Neural cell (in vitro differentiated cells): ENCODE measurements around the gene PLIN1. TPM values are rescaled to one million over a fixed set of nuclear protein-coding genes. Genes with fewer than 3 reads are reported as not detected.

ENCODE experiments used
- H2AFZ ChIP-seq: fragments of 200-600, 300-800 bp; sonication (generic), shearing (Covaris generic); 2 replicates; pipeline ENCODE4 v1.6.0; 2014; ENCODE audit warnings: low read depth, mild to moderate bottlenecking, antibody characterized with exemption, low read length, moderate library complexity
- H3F3A ChIP-seq: fragments of 200-600 bp; shearing (Covaris generic); 2 replicates; pipeline ENCODE4 v1.6.1; 2016; ENCODE audit warnings: mild to moderate bottlenecking, moderate library complexity, mixed read lengths, antibody characterized with exemption, low read length; ENCODE audit not compliant: insufficient read depth, poor library complexity, severe bottlenecking
- H3K27ac ChIP-seq: fragments of 200-600, 300-800 bp; sonication (generic), shearing (Covaris generic); 2 replicates; pipeline ENCODE4 v1.5.1; 2014; ENCODE audit warnings: mild to moderate bottlenecking, low read length, moderate library complexity
- H3K27me3 ChIP-seq: fragments of 300-800, 200-600 bp; sonication (generic), shearing (Covaris generic); 2 replicates; pipeline ENCODE4 v1.6.0; 2014; ENCODE audit warnings: mild to moderate bottlenecking, low read depth, low read length, moderate library complexity; ENCODE audit not compliant: insufficient read depth
- H3K36me3 ChIP-seq: fragments of 300-800, 200-600 bp; sonication (generic), shearing (Covaris generic); 2 replicates; pipeline ENCODE4 v1.5.1; 2014; ENCODE audit warnings: mild to moderate bottlenecking, antibody characterized with exemption, low read length, moderate library complexity; ENCODE audit not compliant: insufficient read depth
- H3K4me2 ChIP-seq: fragments of 300-800, 200-600 bp; sonication (generic), shearing (Covaris generic); 2 replicates; pipeline ENCODE4 v1.6.0; 2014; ENCODE audit warnings: mild to moderate bottlenecking, low read length
- H3K4me3 ChIP-seq: fragments of 300-800, 200-600 bp; sonication (generic), shearing (Covaris generic); 2 replicates; pipeline ENCODE4 v1.5.1; 2014; ENCODE audit warnings: mild to moderate bottlenecking, low read length, moderate library complexity
- H3K79me2 ChIP-seq: fragments of 200-600 bp; shearing (Covaris generic); replicated peaks from 2 replicates; pipeline ENCODE4 v1.6.0; 2014; ENCODE audit warnings: mild to moderate bottlenecking, low read length, moderate library complexity; ENCODE audit not compliant: insufficient read depth
- H3K9ac ChIP-seq: fragments of 300-800, 200-600 bp; sonication (generic), shearing (Covaris generic); 2 replicates; pipeline ENCODE4 v1.6.1; 2016; ENCODE audit warnings: mild to moderate bottlenecking, low read length, mixed read lengths
- H3K9me2 ChIP-seq: fragments of 200-600 bp; shearing (Covaris generic); 2 replicates; pipeline ENCODE4 v1.6.1; 2016; ENCODE audit warnings: mild to moderate bottlenecking, low read length, mixed read lengths; ENCODE audit not compliant: insufficient read depth
- H3K9me3 ChIP-seq: fragments of 200-600, 300-800 bp; sonication (generic), shearing (Covaris generic); 2 replicates; pipeline ENCODE4 v1.6.1; 2016; ENCODE audit warnings: mild to moderate bottlenecking, mixed run types, low read length, moderate library complexity, mixed read lengths
- H4K20me1 ChIP-seq: fragments of 200-600 bp; shearing (Covaris generic); 2 replicates; pipeline ENCODE4 v1.6.1; 2016; ENCODE audit warnings: mild to moderate bottlenecking, mixed run types; ENCODE audit not compliant: insufficient read depth
- CTCF ChIP-seq: fragments of 450-650 bp; IDR thresholded peaks from 2 replicates; pipeline ENCODE4 v1.5.1; 2014; ENCODE audit warnings: antibody characterized with exemption, mild to moderate bottlenecking, moderate library complexity; ENCODE audit not compliant: poor library complexity, severe bottlenecking
- EP300 ChIP-seq: fragments of 450-650 bp; conservative IDR thresholded peaks from 2 replicates; pipeline ENCODE4 v1.6.1; 2014; ENCODE audit warnings: antibody characterized with exemption, mild to moderate bottlenecking, moderate library complexity; ENCODE audit not compliant: poor library complexity, severe bottlenecking
- EZH2 ChIP-seq: fragments of 200-600, 300-800 bp; shearing (Covaris generic), sonication (generic); IDR thresholded peaks from 2 replicates; pipeline ENCODE4 v1.6.1; 2014; ENCODE audit warnings: antibody characterized with exemption, low read length, borderline replicate concordance, mild to moderate bottlenecking; ENCODE audit not compliant: insufficient read depth, poor library complexity, severe bottlenecking
- MXI1 ChIP-seq: fragments of 450-650 bp; conservative IDR thresholded peaks from 2 replicates; pipeline ENCODE4 v1.6.1; 2014; ENCODE audit warnings: antibody characterized with exemption, mild to moderate bottlenecking; ENCODE audit not compliant: poor library complexity, severe bottlenecking
- POLR2AphosphoS5 ChIP-seq: IDR thresholded peaks from 2 replicates; pipeline ENCODE4 v1.6.1; 2012
- RAD21 ChIP-seq: fragments of 450-650 bp; conservative IDR thresholded peaks from 2 replicates; pipeline ENCODE4 v1.6.1; 2014; ENCODE audit warnings: antibody characterized with exemption, mild to moderate bottlenecking, moderate library complexity
- TAF1 ChIP-seq: IDR thresholded peaks from 2 replicates; pipeline ENCODE4 v1.6.1; 2012; ENCODE audit warnings: low read depth
- polyA plus RNA-seq: library from polyadenylated mRNA; depleted of rRNA; stranded (reverse); fragments of >200 nt; gene quantifications from 2 replicates; pipeline ENCODE4 v1.2.3, GENCODE V29; 2014
- TF ChIP-seq, protein P1 (sequence below): IDR thresholded peaks from 2 replicates; pipeline ENCODE4 v1.6.1; 2012; ENCODE audit warnings: borderline replicate concordance

The PLIN1 gene
- polyA plus RNA-seq, 1 donor from 2014 or later = not detected

DNA sequence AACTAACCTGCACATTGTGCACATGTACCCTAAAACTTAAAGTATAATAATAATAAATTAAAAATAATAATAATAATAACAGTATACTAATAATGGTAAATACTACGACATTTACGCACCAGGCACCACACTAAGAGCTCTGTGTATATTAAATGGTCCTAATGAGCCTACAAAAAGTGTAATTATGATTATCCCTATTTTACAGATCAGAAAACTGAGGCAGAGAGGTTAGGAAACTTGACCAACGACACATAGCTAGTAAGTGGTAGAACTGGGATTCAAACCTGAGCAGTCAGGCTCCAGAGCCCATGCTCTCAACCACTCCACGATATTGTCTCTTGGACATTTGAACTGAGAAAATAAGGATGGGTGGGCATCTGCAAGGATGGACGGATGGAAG is 38.9 kb downstream of the PLIN1 start:
- H3F3A ChIP-seq = no peaks in the 10 kb centered on the region
- no peaks in the 10 kb centered on the region for H4K20me1 ChIP-seq
- H3K36me3 ChIP-seq = no peaks in the 10 kb centered on the region
- no peak for TF ChIP-seq CTCF
- TF ChIP-seq EZH2 = no peak
- no peak for TF ChIP-seq RAD21
- no peak for TF ChIP-seq POLR2AphosphoS5
- TF ChIP-seq EP300 = no peak
- TF ChIP-seq TAF1 = no peak
- TF ChIP-seq, protein P1, sequence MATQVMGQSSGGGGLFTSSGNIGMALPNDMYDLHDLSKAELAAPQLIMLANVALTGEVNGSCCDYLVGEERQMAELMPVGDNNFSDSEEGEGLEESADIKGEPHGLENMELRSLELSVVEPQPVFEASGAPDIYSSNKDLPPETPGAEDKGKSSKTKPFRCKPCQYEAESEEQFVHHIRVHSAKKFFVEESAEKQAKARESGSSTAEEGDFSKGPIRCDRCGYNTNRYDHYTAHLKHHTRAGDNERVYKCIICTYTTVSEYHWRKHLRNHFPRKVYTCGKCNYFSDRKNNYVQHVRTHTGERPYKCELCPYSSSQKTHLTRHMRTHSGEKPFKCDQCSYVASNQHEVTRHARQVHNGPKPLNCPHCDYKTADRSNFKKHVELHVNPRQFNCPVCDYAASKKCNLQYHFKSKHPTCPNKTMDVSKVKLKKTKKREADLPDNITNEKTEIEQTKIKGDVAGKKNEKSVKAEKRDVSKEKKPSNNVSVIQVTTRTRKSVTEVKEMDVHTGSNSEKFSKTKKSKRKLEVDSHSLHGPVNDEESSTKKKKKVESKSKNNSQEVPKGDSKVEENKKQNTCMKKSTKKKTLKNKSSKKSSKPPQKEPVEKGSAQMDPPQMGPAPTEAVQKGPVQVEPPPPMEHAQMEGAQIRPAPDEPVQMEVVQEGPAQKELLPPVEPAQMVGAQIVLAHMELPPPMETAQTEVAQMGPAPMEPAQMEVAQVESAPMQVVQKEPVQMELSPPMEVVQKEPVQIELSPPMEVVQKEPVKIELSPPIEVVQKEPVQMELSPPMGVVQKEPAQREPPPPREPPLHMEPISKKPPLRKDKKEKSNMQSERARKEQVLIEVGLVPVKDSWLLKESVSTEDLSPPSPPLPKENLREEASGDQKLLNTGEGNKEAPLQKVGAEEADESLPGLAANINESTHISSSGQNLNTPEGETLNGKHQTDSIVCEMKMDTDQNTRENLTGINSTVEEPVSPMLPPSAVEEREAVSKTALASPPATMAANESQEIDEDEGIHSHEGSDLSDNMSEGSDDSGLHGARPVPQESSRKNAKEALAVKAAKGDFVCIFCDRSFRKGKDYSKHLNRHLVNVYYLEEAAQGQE = no peak
- H2AFZ ChIP-seq = no peak overlapping the region
- H3K4me2 ChIP-seq = no peak overlapping the region
- H3K79me2 ChIP-seq = no peaks in the 10 kb centered on the region
- no peaks in the 10 kb centered on the region for H3K9me3 ChIP-seq
- no peak overlapping the region for H3K27ac ChIP-seq
- no peaks in the 10 kb centered on the region for H3K27me3 ChIP-seq
- H3K9me2 ChIP-seq = no peaks in the 10 kb centered on the region
- H3K4me3 ChIP-seq = no peak overlapping the region
- no peak overlapping the region for H3K9ac ChIP-seq

DNA sequence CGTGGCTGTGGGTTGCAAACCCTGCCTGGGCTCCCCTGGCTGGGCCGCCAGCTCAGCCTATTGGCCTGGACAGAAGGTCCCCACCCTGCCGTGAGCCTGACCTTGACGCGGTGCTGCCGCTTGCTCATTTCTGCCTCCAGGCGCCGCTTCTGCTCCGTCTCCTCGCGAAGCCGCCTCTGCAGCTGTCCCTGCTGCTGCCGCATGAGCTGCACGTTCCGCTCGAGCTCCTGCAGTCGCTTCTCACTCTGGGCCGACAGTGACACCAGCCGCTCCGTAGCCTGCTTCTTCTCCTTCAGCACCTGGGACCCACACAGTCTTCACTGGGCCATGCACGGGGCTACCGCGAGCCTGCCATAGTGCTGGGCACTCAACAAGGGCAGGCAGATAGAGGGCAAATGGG is 45.6 kb downstream of the PLIN1 start:
- Histone ChIP-seq H3F3A (no peaks in the 10 kb centered on the region), H2AFZ (no peak overlapping the region), H3K4me3 (no peak overlapping the region), H3K9me2 (no peaks in the 10 kb centered on the region), H3K9me3 (no peaks in the 10 kb centered on the region), H3K27ac (no peak overlapping the region), H4K20me1 (no peaks in the 10 kb centered on the region), H3K79me2 (no peaks in the 10 kb centered on the region), H3K4me2 (no peak overlapping the region), H3K27me3 (no peaks in the 10 kb centered on the region), H3K9ac (no peak overlapping the region), H3K36me3 (peaks cover 8% of the 10 kb centered on the region)
- TF ChIP-seq, protein P1 = no peak
- TF ChIP-seq MXI1 = no peak
- TF ChIP-seq RAD21 = no peak
- no peak for TF ChIP-seq TAF1
- no peak for TF ChIP-seq POLR2AphosphoS5
- no peak for TF ChIP-seq EZH2
- no peak for TF ChIP-seq CTCF
